HepG2 (cell line): ENCODE measurements around the gene PANK2. TPM values are rescaled to one million over a fixed set of nuclear protein-coding genes. Genes with fewer than 3 reads are reported as not detected.

Experiments
- EZH2 ChIP-seq: conservative IDR thresholded peaks from 2 replicates; pipeline ENCODE4 v1.6.1; 2012; ENCODE audit warnings: mild to moderate bottlenecking, low read depth, low read length, moderate library complexity
- HDAC1 ChIP-seq: sonication (generic); formaldehyde crosslinking; IDR thresholded peaks from 2 replicates; pipeline ENCODE4 v1.5.1; 2020; ENCODE audit warnings: mild to moderate bottlenecking, missing genetic modification reagents
- MBD4 ChIP-seq: IDR thresholded peaks from 2 replicates; pipeline ENCODE4 v1.6.1; 2012; ENCODE audit warnings: low read length, inconsistent platforms, borderline replicate concordance
- PITX1 ChIP-seq: sonication (generic); formaldehyde crosslinking; IDR thresholded peaks from 2 replicates; pipeline ENCODE4 v1.5.1; 2020; ENCODE audit warnings: mild to moderate bottlenecking, missing genetic modification reagents
- PRPF4 ChIP-seq: fragments of 200-400 bp; formaldehyde crosslinking; IDR thresholded peaks from 2 replicates; pipeline ENCODE4 v1.6.1; 2016; ENCODE audit warnings: low read length, low read depth; ENCODE audit not compliant: poor library complexity, severe bottlenecking
- SIN3A ChIP-seq: IDR thresholded peaks from 2 replicates; pipeline ENCODE4 v1.6.1; 2011; ENCODE audit warnings: low read depth, mild to moderate bottlenecking, control low read depth, low read length, borderline replicate concordance
- SP5 ChIP-seq: IDR thresholded peaks from 2 replicates; pipeline ENCODE4 v1.6.1; 2016; ENCODE audit warnings: low read depth, borderline replicate concordance
- TBL1XR1 ChIP-seq: fragments of 150-350 bp; IDR thresholded peaks from 2 replicates; pipeline ENCODE4 v1.6.1; 2014; ENCODE audit warnings: borderline replicate concordance, low read length; ENCODE audit not compliant: partially characterized antibody
- ZFAT ChIP-seq: sonication (generic); formaldehyde crosslinking; conservative IDR thresholded peaks from 2 replicates; pipeline ENCODE4 v1.8.1; 2023; ENCODE audit warnings: missing genetic modification reagents, inconsistent platforms
- ZNF205 ChIP-seq: IDR thresholded peaks from 2 replicates; pipeline ENCODE4 v1.6.1; 2018; ENCODE audit warnings: missing biosample characterization, missing genetic modification reagents
- ZNF207 ChIP-seq: fragments of 450-650 bp; IDR thresholded peaks from 2 replicates; pipeline ENCODE4 v1.6.1; 2016; ENCODE audit warnings: antibody characterized with exemption, borderline replicate concordance
- ZNF670 ChIP-seq: sonication (generic); formaldehyde crosslinking; IDR thresholded peaks from 2 replicates; pipeline ENCODE4 v1.8.0; 2022; ENCODE audit warnings: mild to moderate bottlenecking, missing genetic modification reagents, borderline replicate concordance
- ZNF775 ChIP-seq: sonication (generic); formaldehyde crosslinking; IDR thresholded peaks from 2 replicates; pipeline ENCODE4 v1.4.0; 2020; ENCODE audit warnings: missing genetic modification reagents, mild to moderate bottlenecking, moderate library complexity, borderline replicate concordance
- ZNF777 ChIP-seq: sonication (generic); formaldehyde crosslinking; IDR thresholded peaks from 2 replicates; pipeline ENCODE4 v1.4.0; 2020; ENCODE audit warnings: missing genetic modification reagents
- polyA plus RNA-seq, 8 experiments: library from polyadenylated mRNA; depleted of rRNA in 3 of 8; stranded (reverse) in 7 of 8; unstranded in 1 of 8; fragments of >200 nt; fragmentation: Illumina TruSeq in 4 of 8; extraction: Trizol in 4 of 8; gene quantifications; 2 replicates each; pipeline versions ENCODE4 v1.2.1 to v1.2.3, GENCODE V29; 2011 to 2016; ENCODE audit warnings: low read depth in 4 of 8, missing spikeins in 1 of 8, mixed read lengths in 1 of 8; ENCODE audit not compliant: insufficient read depth in 1 of 8
- total RNA-seq, 5 experiments: library from RNA; depleted of rRNA; stranded (reverse); fragments of >200 nt; fragmentation: Illumina TruSeq; extraction: Trizol; gene quantifications; 2 replicates each; pipeline ENCODE4 v1.2.3, GENCODE V29; 2016; ENCODE audit warnings: low read depth in 1 of 5
- TF ChIP-seq, protein P1 (sequence below): sonication (generic); formaldehyde crosslinking; IDR thresholded peaks from 2 replicates; pipeline ENCODE4 v1.4.0; 2020; ENCODE audit warnings: mild to moderate bottlenecking, missing genetic modification reagents
- TF ChIP-seq, protein P2 (sequence below): sonication (generic); formaldehyde crosslinking; IDR thresholded peaks from 2 replicates; pipeline ENCODE4 v1.8.0; 2022; ENCODE audit warnings: mild to moderate bottlenecking, missing genetic modification reagents, moderate library complexity
- TF ChIP-seq, protein P3 (sequence below): sonication (generic); formaldehyde crosslinking; IDR thresholded peaks from 2 replicates; pipeline ENCODE4 v1.8.1; 2023; ENCODE audit warnings: mild to moderate bottlenecking, missing genetic modification reagents
- TF ChIP-seq, protein P4 (sequence below): sonication (generic); formaldehyde crosslinking; IDR thresholded peaks from 2 replicates; pipeline ENCODE4 v1.5.0; 2020; ENCODE audit warnings: missing genetic modification reagents
- TF ChIP-seq, protein P5 (sequence below): sonication (generic); formaldehyde crosslinking; IDR thresholded peaks from 2 replicates; pipeline ENCODE4 v1.5.1; 2020; ENCODE audit warnings: mild to moderate bottlenecking, missing genetic modification reagents, moderate library complexity
- TF ChIP-seq, protein P6 (sequence below): IDR thresholded peaks from 2 replicates; pipeline ENCODE4 v1.6.1; 2016; ENCODE audit warnings: mild to moderate bottlenecking
- TF ChIP-seq, protein P7 (sequence below): sonication (generic); formaldehyde crosslinking; IDR thresholded peaks from 2 replicates; pipeline ENCODE4; 2020; ENCODE audit warnings: missing genetic modification reagents, mild to moderate bottlenecking, borderline replicate concordance

The PANK2 gene
- total and polyA plus RNA-seq, 2 of the 13 experiments (the other 11 are each of a cell fraction or from before 2014, with no cell fraction given) = 39.2 to 123 TPM

DNA sequence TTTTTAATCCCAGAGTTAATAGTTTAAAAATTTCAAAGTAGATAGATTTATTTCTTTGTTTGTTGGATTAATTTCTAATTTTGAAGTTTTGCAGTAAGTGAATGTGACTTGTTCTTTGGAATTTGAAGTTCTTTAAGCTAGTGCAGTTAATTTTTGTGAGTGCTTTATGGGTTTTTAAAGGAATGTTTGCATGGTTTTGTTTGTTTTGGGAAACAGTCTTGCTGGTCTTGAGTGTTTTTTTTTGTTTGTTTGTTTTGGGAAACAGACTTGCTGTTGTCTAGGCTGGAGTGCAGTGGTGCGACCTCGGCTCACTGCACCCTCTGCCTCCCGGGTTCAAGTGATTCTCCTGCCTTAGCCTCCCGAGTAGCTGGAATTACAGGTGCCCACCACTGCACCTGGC lies 9.5 kb downstream of the PANK2 start (continued):
- TF ChIP-seq EZH2 (no peak), SIN3A (no peak), ZNF207 (no peak), TBL1XR1 (no peak), ZNF775 (CRISPR knock-in tag) (no peak), SP5 (no peak), ZNF205 (no peak), PRPF4 (no peak), PITX1 (CRISPR knock-in tag) (no peak), ZNF777 (CRISPR knock-in tag) (peak; percentile 43; the same call in 1 of the 2 replicates), ZFAT (CRISPR knock-in tag) (no peak), MBD4 (no peak), HDAC1 (CRISPR knock-in tag) (peak; percentile 26; the same call in 1 of the 2 replicates), ZNF670 (CRISPR knock-in tag) (no peak)
- TF ChIP-seq, protein P1, sequence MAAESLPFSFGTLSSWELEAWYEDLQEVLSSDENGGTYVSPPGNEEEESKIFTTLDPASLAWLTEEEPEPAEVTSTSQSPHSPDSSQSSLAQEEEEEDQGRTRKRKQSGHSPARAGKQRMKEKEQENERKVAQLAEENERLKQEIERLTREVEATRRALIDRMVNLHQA (CRISPR knock-in tag) = no peak
- TF ChIP-seq, protein P2, sequence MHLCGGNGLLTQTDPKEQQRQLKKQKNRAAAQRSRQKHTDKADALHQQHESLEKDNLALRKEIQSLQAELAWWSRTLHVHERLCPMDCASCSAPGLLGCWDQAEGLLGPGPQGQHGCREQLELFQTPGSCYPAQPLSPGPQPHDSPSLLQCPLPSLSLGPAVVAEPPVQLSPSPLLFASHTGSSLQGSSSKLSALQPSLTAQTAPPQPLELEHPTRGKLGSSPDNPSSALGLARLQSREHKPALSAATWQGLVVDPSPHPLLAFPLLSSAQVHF (CRISPR knock-in tag) = no peak
- TF ChIP-seq, protein P3, sequence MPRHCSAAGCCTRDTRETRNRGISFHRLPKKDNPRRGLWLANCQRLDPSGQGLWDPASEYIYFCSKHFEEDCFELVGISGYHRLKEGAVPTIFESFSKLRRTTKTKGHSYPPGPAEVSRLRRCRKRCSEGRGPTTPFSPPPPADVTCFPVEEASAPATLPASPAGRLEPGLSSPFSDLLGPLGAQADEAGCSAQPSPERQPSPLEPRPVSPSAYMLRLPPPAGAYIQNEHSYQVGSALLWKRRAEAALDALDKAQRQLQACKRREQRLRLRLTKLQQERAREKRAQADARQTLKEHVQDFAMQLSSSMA = no peak
- TF ChIP-seq, protein P4, sequence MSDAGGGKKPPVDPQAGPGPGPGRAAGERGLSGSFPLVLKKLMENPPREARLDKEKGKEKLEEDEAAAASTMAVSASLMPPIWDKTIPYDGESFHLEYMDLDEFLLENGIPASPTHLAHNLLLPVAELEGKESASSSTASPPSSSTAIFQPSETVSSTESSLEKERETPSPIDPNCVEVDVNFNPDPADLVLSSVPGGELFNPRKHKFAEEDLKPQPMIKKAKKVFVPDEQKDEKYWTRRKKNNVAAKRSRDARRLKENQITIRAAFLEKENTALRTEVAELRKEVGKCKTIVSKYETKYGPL (CRISPR knock-in tag) = no peak
- TF ChIP-seq, protein P5, sequence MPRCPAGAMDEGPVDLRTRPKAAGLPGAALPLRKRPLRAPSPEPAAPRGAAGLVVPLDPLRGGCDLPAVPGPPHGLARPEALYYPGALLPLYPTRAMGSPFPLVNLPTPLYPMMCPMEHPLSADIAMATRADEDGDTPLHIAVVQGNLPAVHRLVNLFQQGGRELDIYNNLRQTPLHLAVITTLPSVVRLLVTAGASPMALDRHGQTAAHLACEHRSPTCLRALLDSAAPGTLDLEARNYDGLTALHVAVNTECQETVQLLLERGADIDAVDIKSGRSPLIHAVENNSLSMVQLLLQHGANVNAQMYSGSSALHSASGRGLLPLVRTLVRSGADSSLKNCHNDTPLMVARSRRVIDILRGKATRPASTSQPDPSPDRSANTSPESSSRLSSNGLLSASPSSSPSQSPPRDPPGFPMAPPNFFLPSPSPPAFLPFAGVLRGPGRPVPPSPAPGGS (CRISPR knock-in tag) = no peak
- TF ChIP-seq, protein P6, sequence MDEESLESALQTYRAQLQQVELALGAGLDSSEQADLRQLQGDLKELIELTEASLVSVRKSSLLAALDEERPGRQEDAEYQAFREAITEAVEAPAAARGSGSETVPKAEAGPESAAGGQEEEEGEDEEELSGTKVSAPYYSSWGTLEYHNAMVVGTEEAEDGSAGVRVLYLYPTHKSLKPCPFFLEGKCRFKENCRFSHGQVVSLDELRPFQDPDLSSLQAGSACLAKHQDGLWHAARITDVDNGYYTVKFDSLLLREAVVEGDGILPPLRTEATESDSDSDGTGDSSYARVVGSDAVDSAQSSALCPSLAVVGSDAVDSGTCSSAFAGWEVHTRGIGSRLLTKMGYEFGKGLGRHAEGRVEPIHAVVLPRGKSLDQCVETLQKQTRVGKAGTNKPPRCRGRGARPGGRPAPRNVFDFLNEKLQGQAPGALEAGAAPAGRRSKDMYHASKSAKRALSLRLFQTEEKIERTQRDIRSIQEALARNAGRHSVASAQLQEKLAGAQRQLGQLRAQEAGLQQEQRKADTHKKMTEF (CRISPR knock-in tag) = peak; percentile 6; the same call in 1 of the 2 replicates
- TF ChIP-seq, protein P7, sequence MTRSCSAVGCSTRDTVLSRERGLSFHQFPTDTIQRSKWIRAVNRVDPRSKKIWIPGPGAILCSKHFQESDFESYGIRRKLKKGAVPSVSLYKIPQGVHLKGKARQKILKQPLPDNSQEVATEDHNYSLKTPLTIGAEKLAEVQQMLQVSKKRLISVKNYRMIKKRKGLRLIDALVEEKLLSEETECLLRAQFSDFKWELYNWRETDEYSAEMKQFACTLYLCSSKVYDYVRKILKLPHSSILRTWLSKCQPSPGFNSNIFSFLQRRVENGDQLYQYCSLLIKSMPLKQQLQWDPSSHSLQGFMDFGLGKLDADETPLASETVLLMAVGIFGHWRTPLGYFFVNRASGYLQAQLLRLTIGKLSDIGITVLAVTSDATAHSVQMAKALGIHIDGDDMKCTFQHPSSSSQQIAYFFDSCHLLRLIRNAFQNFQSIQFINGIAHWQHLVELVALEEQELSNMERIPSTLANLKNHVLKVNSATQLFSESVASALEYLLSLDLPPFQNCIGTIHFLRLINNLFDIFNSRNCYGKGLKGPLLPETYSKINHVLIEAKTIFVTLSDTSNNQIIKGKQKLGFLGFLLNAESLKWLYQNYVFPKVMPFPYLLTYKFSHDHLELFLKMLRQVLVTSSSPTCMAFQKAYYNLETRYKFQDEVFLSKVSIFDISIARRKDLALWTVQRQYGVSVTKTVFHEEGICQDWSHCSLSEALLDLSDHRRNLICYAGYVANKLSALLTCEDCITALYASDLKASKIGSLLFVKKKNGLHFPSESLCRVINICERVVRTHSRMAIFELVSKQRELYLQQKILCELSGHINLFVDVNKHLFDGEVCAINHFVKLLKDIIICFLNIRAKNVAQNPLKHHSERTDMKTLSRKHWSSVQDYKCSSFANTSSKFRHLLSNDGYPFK = no peak
